ENCODE results near the gene SEPTIN10. TPM values are rescaled to one million over a fixed set of nuclear protein-coding genes. Genes with fewer than 3 reads are reported as not detected.

The SEPTIN10 gene
- total RNA-seq, 1 experiment from 2014 or later: 112 TPM

GRCh38 chr2:109624339-109624738, 10.6 kb upstream of the SEPTIN10 start:
- Histone ChIP-seq H3F3A (ENCODE audit: insufficient read depth, low read depth) (peaks cover 18% of the 10 kb centered on the region; the same call in 1 of the 2 replicates), H3K9me3 (ENCODE audit: insufficient read depth, low read depth) (no peaks in the 10 kb centered on the region; the same call in 1 of the 2 replicates), H4K20me1 (ENCODE audit: insufficient read depth) (no peaks in the 10 kb centered on the region), H3K4me2 (peak overlapping the region; percentile 41; the same call in 1 of the 2 replicates), H3K4me1 (replicated peaks; ENCODE audit: insufficient read depth) (peaks cover 25% of the 10 kb centered on the region), H3K27me3 (ENCODE audit: insufficient read depth, low read depth) (no peaks in the 10 kb centered on the region), H3K9me2 (ENCODE audit: insufficient read depth) (no peaks in the 10 kb centered on the region), H2AFZ (no peak overlapping the region), H3K79me2 (ENCODE audit: low read depth) (peaks cover 2% of the 10 kb centered on the region; the same call in 1 of the 2 replicates), H3K36me3 (ENCODE audit: low read depth) (no peaks in the 10 kb centered on the region), H3K4me3 (no peak overlapping the region), H3K27ac (no peak overlapping the region)
- CTCF ChIA-PET: no interaction called here
- no TSS peak for BruUV-seq (replicated peaks)
- peak in 1 of 2 experiments; percentile 16 for DNase-seq
- POLR2A ChIA-PET (ENCODE audit: unreplicated experiment): no interaction called here
- no peak for TF ChIP-seq CTCF (conservative IDR thresholded peaks at IDR 0.05)
- TF ChIP-seq EZH2 (IDR thresholded peaks at IDR 0.05; ENCODE audit: low read depth): no peak
- intact Hi-C loops (cut with micrococcal nuclease; ENCODE audit: unreplicated experiment): no loop called here

GRCh38 chr2:109623923-109624322, 10.2 kb upstream of the SEPTIN10 start:
- intact Hi-C loops (cut with micrococcal nuclease; ENCODE audit: unreplicated experiment): no loop called here
- CTCF ChIA-PET: no interaction called here
- peak overlapping the region; percentile 41 for H3K4me2 ChIP-seq
- H3F3A ChIP-seq (ENCODE audit: insufficient read depth, low read depth): peaks cover 18% of the 10 kb centered on the region; the same call in 1 of the 2 replicates
- H4K20me1 ChIP-seq (ENCODE audit: insufficient read depth): no peaks in the 10 kb centered on the region
- peaks cover 29% of the 10 kb centered on the region for H3K4me1 ChIP-seq (replicated peaks; ENCODE audit: insufficient read depth)
- DNase-seq: peak in 1 of 2 experiments; percentile 50
- H3K27ac ChIP-seq: no peak overlapping the region
- BruUV-seq (replicated peaks): no TSS peak
- H3K36me3 ChIP-seq (ENCODE audit: low read depth): no peaks in the 10 kb centered on the region
- H3K79me2 ChIP-seq (ENCODE audit: low read depth): peaks cover 6% of the 10 kb centered on the region; the same call in 1 of the 2 replicates
- POLR2A ChIA-PET (ENCODE audit: unreplicated experiment): no interaction called here
- H2AFZ ChIP-seq: no peak overlapping the region
- no peak for TF ChIP-seq CTCF (conservative IDR thresholded peaks at IDR 0.05)
- no peak for TF ChIP-seq EZH2 (IDR thresholded peaks at IDR 0.05; ENCODE audit: low read depth)
- H3K9me2 ChIP-seq (ENCODE audit: insufficient read depth): no peaks in the 10 kb centered on the region
- no peak overlapping the region for H3K4me3 ChIP-seq
- H3K9me3 ChIP-seq (ENCODE audit: insufficient read depth, low read depth): no peaks in the 10 kb centered on the region; the same call in 1 of the 2 replicates
- no peaks in the 10 kb centered on the region for H3K27me3 ChIP-seq (ENCODE audit: insufficient read depth, low read depth)

GRCh38 chr2:109623297-109623696, 9.5 kb upstream of the SEPTIN10 start:
- H3K4me1 ChIP-seq (replicated peaks; ENCODE audit: insufficient read depth): peaks cover 35% of the 10 kb centered on the region
- no peak overlapping the region for H3K27ac ChIP-seq
- BruUV-seq (replicated peaks): no TSS peak
- no peak for TF ChIP-seq CTCF (conservative IDR thresholded peaks at IDR 0.05)
- no peak for TF ChIP-seq EZH2 (IDR thresholded peaks at IDR 0.05; ENCODE audit: low read depth)
- ChIA-PET CTCF (interaction anchor here (1.2 kb wide), 1 partner anchor 9 kb away, joined by 3 read pairs; the partner anchor contains the start of genes SEPTIN10 and SOWAHC), POLR2A (ENCODE audit: unreplicated experiment) (no interaction called here)
- H3K36me3 ChIP-seq (ENCODE audit: low read depth): 0 out of 2 replicates have a peak, but pooled peaks cover 4% of the 10 kb centered on the region
- peaks cover 18% of the 10 kb centered on the region; the same call in 1 of the 2 replicates for H3F3A ChIP-seq (ENCODE audit: insufficient read depth, low read depth)
- peak overlapping the region; percentile 41; the same call in 1 of the 2 replicates for H3K4me2 ChIP-seq
- H3K9me3 ChIP-seq (ENCODE audit: insufficient read depth, low read depth): no peaks in the 10 kb centered on the region; the same call in 1 of the 2 replicates
- no peaks in the 10 kb centered on the region for H3K27me3 ChIP-seq (ENCODE audit: insufficient read depth, low read depth)
- no peaks in the 10 kb centered on the region for H4K20me1 ChIP-seq (ENCODE audit: insufficient read depth)
- H2AFZ ChIP-seq: no peak overlapping the region
- H3K9me2 ChIP-seq (ENCODE audit: insufficient read depth): no peaks in the 10 kb centered on the region
- H3K4me3 ChIP-seq: no peak overlapping the region
- H3K79me2 ChIP-seq (ENCODE audit: low read depth): peaks cover 12% of the 10 kb centered on the region
- intact Hi-C loops (cut with micrococcal nuclease; ENCODE audit: unreplicated experiment): no loop called here
- no peak for DNase-seq
